ENCODE data around the gene FAM184A.

- TF ChIP-seq L3MBTL2 (conservative IDR thresholded peaks at IDR 0.05): no peak
- TF ChIP-seq BHLHE40 (IDR thresholded peaks at IDR 0.05; ENCODE audit: borderline replicate concordance): no peak
- TF ChIP-seq FOXM1 (IDR thresholded peaks at IDR 0.05; ENCODE audit: borderline replicate concordance): no peak
- TF ChIP-seq FOXK2 (IDR thresholded peaks at IDR 0.05): no peak
- no peak for TF ChIP-seq SP1 (IDR thresholded peaks at IDR 0.05)
- TF ChIP-seq HDGF (IDR thresholded peaks at IDR 0.05; ENCODE audit: borderline replicate concordance): no peak
- no peak for TF ChIP-seq FOXA1 (IDR thresholded peaks at IDR 0.05)
Observed at GRCh38 chr6:119020597-119021561, 57.6 kb downstream of the FAM184A start.

All from HEK293T (cell line).